ENCODE data around the gene ZSCAN9.

The ZSCAN9 gene

GRCh38 chr6:28205879-28206278 is 19.2 kb upstream of the ZSCAN9 start:
- Histone ChIP-seq H3F3A (ENCODE audit: insufficient read depth) (no peaks in the 10 kb centered on the region), H3K9me3 (ENCODE audit: insufficient read depth, low read length) (no peaks in the 10 kb centered on the region), H3K9ac (ENCODE audit: low read length) (no peak overlapping the region), H3K27ac (ENCODE audit: low read depth, low read length) (no peak overlapping the region), H3K4me2 (ENCODE audit: low read depth, low read length, poor library complexity, severe bottlenecking) (no peak overlapping the region), H3K79me2 (ENCODE audit: insufficient read depth, low read length) (no peaks in the 10 kb centered on the region), H3K4me3 (ENCODE audit: insufficient read depth, low read length, poor library complexity, severe bottlenecking) (no peak overlapping the region), H2AFZ (ENCODE audit: low read depth, low read length, severe bottlenecking) (no peak overlapping the region), H3K36me3 (ENCODE audit: low read length) (no peaks in the 10 kb centered on the region), H3K9me2 (replicated peaks; ENCODE audit: insufficient read depth, low read length) (no peaks in the 10 kb centered on the region), H3K27me3 (ENCODE audit: low read length) (0 out of 2 replicates have a peak, but pooled peaks cover 4% of the 10 kb centered on the region), H4K20me1 (ENCODE audit: low read depth, low read length) (no peaks in the 10 kb centered on the region)
- TF ChIP-seq, protein P1, sequence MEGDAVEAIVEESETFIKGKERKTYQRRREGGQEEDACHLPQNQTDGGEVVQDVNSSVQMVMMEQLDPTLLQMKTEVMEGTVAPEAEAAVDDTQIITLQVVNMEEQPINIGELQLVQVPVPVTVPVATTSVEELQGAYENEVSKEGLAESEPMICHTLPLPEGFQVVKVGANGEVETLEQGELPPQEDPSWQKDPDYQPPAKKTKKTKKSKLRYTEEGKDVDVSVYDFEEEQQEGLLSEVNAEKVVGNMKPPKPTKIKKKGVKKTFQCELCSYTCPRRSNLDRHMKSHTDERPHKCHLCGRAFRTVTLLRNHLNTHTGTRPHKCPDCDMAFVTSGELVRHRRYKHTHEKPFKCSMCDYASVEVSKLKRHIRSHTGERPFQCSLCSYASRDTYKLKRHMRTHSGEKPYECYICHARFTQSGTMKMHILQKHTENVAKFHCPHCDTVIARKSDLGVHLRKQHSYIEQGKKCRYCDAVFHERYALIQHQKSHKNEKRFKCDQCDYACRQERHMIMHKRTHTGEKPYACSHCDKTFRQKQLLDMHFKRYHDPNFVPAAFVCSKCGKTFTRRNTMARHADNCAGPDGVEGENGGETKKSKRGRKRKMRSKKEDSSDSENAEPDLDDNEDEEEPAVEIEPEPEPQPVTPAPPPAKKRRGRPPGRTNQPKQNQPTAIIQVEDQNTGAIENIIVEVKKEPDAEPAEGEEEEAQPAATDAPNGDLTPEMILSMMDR (IDR thresholded peaks at IDR 0.05; ENCODE audit: insufficient read depth, low read length, poor library complexity, severe bottlenecking), result no peak
- no peak for TF ChIP-seq EZH2phosphoT487 (conservative IDR thresholded peaks at IDR 0.05; ENCODE audit: low read length)

DNA sequence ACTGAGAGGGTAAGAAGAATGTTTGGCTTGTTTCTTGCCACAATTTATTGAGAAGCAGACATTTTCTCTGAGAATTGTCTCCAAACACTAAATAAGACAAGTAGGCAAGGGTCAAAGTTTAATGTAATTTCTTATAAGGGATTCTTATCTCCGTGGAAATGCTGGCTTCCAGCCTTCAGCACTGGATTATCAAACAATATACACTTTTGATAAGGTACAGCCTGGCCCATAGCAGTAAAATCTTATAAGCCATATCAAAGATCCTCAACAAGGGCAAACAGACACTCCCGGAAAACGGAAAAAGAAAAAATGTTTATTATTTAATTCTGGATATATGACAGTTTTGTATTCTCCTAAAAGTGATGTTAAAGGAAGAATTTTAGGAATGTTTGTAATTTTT is 18.5 kb upstream of the ZSCAN9 start:
- Histone ChIP-seq H3K9me3 (ENCODE audit: insufficient read depth, low read length) (no peaks in the 10 kb centered on the region), H3K9ac (ENCODE audit: low read length) (no peak overlapping the region), H2AFZ (ENCODE audit: low read depth, low read length, severe bottlenecking) (no peak overlapping the region), H3K4me3 (ENCODE audit: insufficient read depth, low read length, poor library complexity, severe bottlenecking) (no peak overlapping the region), H3F3A (ENCODE audit: insufficient read depth) (no peaks in the 10 kb centered on the region), H3K79me2 (ENCODE audit: insufficient read depth, low read length) (no peaks in the 10 kb centered on the region), H4K20me1 (ENCODE audit: low read depth, low read length) (no peaks in the 10 kb centered on the region), H3K27ac (ENCODE audit: low read depth, low read length) (no peak overlapping the region), H3K4me2 (ENCODE audit: low read depth, low read length, poor library complexity, severe bottlenecking) (no peak overlapping the region), H3K9me2 (replicated peaks; ENCODE audit: insufficient read depth, low read length) (no peaks in the 10 kb centered on the region), H3K36me3 (ENCODE audit: low read length) (no peaks in the 10 kb centered on the region), H3K27me3 (ENCODE audit: low read length) (0 out of 2 replicates have a peak, but pooled peaks cover 4% of the 10 kb centered on the region)
- no peak for TF ChIP-seq EZH2phosphoT487 (conservative IDR thresholded peaks at IDR 0.05; ENCODE audit: low read length)
- TF ChIP-seq, protein P1 (IDR thresholded peaks at IDR 0.05; ENCODE audit: insufficient read depth, low read length, poor library complexity, severe bottlenecking), result no peak

DNA sequence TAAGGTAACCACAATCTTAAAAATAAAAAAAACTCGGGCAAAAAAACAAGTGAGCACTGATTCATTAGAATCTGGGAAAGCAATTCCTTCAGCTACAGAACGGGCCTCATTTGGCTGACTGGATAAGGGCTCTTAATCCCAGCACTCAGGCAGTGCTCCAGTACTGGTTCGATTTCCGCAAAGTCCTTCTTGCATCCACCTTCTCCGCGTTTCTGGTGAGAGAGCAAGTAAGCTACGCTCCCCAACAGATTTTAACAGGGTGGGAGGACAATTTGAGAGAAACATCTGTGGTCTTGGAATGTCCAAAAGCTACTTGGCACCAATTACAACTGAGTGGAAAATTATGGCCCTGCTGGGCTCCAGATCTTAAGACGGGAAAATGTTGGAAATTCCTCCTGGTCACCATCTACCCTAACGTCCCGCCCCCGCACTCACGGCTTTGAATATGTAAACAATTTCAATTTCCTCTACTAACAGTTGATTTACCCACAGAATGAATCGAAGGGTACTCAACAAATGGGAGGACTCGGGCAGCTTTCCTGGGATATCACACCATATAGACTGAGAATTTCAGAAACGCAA is 18.1 kb upstream of the ZSCAN9 start:
- H2AFZ ChIP-seq (ENCODE audit: low read depth, low read length, severe bottlenecking), result no peak overlapping the region
- no peak overlapping the region for H3K4me2 ChIP-seq (ENCODE audit: low read depth, low read length, poor library complexity, severe bottlenecking)
- 0 out of 2 replicates have a peak, but pooled peaks cover 4% of the 10 kb centered on the region for H3K27me3 ChIP-seq (ENCODE audit: low read length)
- H3K9me3 ChIP-seq (ENCODE audit: insufficient read depth, low read length), result no peaks in the 10 kb centered on the region
- no peak for TF ChIP-seq EZH2phosphoT487 (conservative IDR thresholded peaks at IDR 0.05; ENCODE audit: low read length)
- TF ChIP-seq, protein P1 (IDR thresholded peaks at IDR 0.05; ENCODE audit: insufficient read depth, low read length, poor library complexity, severe bottlenecking), result no peak
- no peak overlapping the region for H3K4me3 ChIP-seq (ENCODE audit: insufficient read depth, low read length, poor library complexity, severe bottlenecking)
- no peaks in the 10 kb centered on the region for H3K36me3 ChIP-seq (ENCODE audit: low read length)
- no peaks in the 10 kb centered on the region for H3K79me2 ChIP-seq (ENCODE audit: insufficient read depth, low read length)
- no peaks in the 10 kb centered on the region for H3K9me2 ChIP-seq (replicated peaks; ENCODE audit: insufficient read depth, low read length)
- no peak overlapping the region for H3K27ac ChIP-seq (ENCODE audit: low read depth, low read length)
- no peak overlapping the region for H3K9ac ChIP-seq (ENCODE audit: low read length)
- no peaks in the 10 kb centered on the region for H4K20me1 ChIP-seq (ENCODE audit: low read depth, low read length)
- H3F3A ChIP-seq (ENCODE audit: insufficient read depth), result no peaks in the 10 kb centered on the region
